Stimulated activated CD4-positive, alpha-beta T cell treated with anti-CD3 and anti-CD28 coated beads, Interleukin-1b, Interleukin-23, amount 100 ng/mL, for 1 hour (primary cell): ENCODE data around the gene APOL3.
A peak's percentile ranks its signal among the peaks of the same experiment; 100 is the strongest.
"Not testable (repeated sequence)": the region's sequence is repeated elsewhere in the genome, so short reads cannot be mapped to it uniquely, and the experiment has no call there.

Experiments
- DNase-seq, 2 donors: peaks; one replicate each; pipeline ENCODE4 v3.0.0-alpha.2; 2020; ENCODE audit warnings: low read depth in 2 of 2

Gene APOL3

GRCh38 chr22:36161793-36162126, 1.2 kb upstream of the APOL3 start:
- not testable (repeated sequence) for DNase-seq

DNA sequence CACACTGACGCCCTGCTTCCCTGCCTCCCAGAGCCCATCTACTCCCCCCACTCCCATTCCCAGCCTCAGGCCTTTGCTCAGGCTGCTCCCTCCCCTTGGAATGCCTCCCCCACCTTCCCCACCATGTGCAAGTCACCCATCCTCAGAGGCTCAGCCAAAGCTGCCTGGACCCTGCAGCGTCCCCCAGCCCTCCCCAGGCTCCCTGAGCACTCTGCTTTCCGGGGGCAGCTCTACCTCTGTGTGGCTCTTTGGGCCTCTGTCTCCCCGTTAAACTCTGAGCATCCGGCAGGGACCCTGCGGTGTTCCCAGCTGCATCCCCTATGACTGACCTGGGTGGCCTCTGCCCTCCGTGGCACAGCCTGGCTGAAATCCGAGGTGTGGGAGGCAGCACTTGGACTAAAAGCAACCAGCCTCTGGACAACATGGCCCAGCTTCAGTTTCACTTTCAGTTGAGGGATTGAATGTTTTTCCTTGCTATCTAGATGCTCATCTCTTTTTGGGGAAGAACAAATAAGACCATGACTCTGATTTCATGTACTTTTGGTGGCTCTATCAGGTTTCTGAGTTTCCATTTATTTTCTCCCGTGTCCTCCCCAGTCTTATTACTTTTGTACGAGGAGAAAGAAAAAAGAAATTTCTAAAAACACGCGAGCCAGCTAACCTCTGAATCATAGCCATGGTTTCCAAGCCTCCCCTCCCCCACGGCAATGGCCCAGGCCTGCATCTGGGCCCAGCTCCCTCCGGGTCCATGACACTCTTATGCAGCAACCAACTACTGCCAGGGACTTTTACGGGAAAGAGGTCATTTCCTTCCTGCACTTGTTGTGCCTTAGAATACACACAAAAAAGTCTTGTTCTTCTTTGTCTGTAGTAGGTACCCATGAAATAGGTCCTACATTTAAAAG, 3.8 kb downstream of the APOL3 start:
- peak in 1 of 2 donors; percentile 65 for DNase-seq

GRCh38 chr22:36156119-36156514, 4.4 kb downstream of the APOL3 start:
- no peak for DNase-seq

DNA sequence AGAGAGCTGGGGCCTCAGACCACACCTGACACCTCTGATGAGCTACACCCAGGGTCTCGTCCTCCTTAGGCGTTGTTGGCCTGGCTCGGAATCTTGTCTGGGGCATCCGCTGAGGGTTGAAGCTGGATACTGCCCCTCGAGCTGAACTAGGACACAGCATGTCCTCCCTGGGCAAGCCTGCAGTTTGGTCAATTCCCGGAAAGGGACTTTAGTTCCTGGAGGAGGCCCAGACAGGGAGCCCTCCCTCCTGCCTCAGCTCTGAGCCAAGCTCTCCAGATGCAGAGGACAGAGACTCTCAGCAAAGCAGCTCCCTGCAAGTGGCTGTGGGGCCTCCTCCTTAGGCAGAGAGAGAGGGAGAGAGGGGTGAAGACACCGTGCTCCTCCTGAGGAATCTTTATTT, 4.9 kb downstream of the APOL3 start:
- no peak for DNase-seq

DNA sequence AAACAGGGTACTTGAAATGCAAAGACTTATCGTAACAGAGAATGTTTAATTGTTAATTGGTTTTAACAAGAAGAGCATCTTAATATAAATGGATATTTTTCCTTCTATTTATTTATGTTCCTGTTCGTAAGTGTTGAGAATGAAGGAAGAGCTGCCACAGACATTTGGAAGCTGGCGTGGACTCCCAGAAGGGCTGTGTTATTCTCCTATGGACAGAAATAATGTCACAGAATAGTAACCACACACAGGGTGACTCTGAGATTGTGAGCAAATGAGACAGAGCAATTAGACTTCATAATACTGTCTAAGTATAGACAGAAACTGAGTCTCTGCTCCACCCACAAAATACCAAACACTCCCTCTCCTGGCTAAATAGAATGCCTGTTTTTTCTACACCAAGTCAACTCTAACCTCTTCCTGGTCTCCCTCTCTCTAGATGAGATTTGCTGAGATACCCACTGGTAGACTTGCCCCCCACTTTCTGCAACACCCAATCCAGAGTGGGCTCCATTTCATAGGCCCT, 6.1 kb downstream of the APOL3 start:
- DNase-seq, result no peak

DNA sequence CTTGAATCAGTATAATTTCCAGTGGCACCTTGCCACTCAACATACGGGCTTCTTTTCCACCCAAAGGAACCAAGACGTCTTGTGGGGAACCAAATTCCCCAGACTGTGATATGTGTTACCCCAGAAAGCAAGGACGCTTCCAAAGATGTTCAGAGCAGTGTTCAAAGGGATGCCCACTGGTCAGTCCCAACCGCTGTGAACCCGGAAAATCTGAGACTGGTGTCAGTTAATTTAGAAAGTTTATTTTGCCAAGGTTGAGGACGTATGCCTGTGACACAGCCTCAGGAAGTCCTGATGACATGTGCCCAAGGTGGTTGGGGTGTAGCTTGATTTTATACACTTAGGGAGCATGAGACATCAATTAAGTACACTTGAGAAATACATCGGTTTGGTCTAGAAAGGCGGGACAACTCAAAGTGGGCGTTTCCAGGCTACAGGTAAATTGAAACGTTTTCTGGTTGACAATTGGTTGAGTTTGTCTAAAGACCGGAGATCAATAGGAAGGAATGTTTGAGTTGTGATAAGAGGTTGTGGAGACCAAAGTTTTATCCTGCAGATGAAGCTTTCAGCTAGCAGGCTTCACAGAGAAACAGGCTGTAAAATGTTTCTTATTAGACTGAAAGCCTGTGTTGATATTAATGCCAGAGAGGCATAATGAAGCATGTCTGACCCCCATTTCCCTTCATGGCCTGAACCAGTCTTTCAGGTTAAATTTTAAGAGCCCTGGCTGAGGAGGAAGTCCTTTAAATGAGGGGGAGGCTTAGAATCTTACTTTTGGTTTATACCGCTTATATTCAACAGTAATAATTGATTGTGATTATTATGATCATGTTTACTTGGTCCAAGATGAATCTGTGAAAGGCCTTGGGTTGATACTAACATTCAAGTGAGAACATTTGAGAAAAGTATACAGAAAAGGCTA, 6.8 kb downstream of the APOL3 start:
- no peak for DNase-seq

DNA sequence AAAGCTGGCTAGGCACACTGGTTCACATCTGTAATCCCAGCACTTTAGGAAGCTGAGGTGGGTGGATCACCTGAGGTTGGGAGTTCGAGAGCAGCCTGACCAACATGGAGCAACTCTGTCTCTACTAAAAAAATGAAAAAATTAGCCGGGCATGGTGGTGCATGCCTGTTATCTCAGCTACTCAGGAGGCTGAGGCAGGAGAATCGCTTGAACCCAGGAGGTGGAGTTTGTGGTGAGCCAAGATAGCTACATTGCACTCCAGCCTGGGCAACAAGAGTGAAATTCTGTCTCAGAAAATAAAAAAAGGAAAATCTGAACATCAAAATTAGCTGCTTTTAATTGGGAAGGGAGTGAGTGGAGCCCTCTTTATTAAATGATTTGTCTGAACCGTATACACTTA, 7.7 kb downstream of the APOL3 start:
- not testable (repeated sequence) for DNase-seq

- DNase-seq, result no peak
These were observed 8.5 kb downstream of the APOL3 start for GRCh38 chr22:36152088-36152487.

DNA sequence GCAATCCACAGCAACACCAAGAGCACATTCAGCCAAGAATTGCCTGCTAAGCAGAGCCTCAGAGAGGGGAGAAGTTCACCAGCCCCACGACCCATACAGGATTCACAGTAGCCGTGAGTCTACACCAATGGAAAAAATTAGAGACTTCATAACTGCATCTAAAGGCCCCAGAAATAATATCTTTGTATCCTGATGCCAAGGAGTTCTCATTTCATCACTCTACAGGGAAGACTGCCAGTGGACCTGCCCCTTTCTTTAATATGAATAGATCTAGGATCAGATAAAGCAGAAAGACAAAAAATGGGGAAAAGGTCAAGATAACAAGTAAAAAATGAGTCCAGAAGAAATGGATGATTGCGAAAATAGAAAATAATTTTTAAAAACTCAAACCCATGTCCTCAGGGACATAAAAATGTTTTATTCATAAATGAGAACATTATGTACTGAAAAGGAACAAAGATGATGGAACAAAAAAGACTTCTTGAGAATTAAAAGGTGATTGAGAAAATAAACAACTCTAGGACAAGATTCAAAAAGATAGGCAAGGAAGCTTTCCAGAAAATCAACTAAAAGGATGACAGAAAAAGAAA, 9.5 kb downstream of the APOL3 start:
- DNase-seq, result no peak

- no peak for DNase-seq
These were observed 11.1 kb downstream of the APOL3 start for GRCh38 chr22:36149441-36149840.

GRCh38 chr22:36148411-36148810, 12.1 kb downstream of the APOL3 start:
- DNase-seq, result no peak

DNA sequence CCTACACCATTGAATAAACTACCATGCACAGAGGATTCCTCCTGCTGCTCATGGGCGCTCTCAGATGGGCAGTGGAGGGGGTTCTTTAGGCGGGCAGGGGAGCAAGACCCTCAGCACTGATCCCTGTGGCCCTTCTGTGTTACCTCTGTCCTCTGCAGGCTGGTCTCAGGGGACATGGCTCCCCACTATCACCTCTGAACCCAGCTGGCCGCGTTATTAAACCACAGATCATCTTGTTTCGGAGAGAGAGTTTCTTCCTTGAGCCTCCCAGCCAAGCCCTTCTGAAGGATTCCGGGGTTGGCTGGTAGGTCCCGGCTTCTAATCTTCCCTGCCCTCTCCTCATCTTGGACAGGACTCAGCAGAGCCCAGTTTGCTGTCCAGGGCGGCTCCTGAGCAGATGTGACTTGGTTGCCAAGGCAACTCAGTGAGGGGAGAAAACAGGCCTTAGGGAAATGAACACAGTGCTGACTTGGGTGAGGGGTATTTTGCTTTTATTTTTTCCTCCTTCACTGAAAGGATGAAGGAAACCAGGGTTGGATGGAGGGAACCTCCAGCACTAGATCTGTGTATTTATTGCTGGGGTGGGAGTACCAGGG, 13.3 kb downstream of the APOL3 start:
- no peak for DNase-seq

DNA sequence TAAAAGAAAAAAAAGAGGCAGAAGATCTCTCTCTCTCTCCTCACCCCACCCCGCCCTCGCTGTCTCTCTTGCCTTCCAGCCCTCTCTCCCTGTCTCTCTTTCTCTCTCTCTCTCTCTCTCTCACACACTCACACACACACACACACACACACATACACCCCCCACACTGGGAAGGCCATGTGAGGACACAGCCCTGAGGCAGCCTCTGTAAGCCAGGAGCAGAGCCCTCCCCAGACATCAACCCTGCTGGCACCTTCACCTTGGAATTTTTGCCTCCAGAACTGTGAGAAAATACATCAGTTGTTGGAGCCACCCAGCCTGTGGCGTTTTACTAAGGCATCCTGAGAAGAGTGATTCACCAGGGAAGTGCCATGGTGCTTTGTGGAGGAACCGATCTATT, 14.7 kb downstream of the APOL3 start:
- no peak for DNase-seq

- DNase-seq, result no peak
These were observed 15.5 kb downstream of the APOL3 start for GRCh38 chr22:36144886-36145541.

GRCh38 chr22:36143956-36144355, 16.6 kb downstream of the APOL3 start:
- no peak for DNase-seq

DNA sequence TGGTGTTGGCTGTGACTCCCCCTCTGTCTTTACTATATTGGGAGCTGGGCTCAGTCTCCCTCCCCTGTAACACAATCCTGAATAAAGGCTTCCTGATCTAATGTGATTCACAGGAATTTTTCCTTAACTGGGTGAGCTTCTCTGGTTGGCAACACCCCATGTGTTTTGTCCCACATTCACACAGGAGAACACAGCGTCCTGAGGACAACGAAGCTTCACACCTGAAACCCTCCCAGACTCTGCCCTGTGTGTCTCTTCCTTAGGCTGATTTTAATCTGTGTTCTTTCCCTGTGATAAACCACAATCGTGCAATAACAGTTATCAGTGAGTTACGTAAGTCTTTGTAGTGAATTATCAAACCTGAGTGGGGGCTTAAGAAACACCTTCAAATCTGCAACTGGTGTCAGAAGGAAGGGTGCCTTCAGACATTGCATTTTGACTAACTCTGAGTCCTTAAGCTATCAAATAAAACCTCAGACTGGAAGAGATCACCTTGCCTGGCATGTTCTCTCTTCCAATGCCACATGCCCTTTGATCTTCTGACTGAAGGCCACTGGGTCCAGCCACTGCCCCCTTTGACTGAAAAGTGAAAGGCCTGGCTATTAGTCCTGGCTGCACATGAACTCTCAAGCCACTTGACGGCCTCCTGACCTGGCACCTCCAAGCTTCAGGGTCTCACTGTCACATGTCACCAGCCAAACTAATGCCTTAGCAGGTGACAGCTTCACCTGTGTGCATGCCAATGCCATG, 17.3 kb downstream of the APOL3 start:
- DNase-seq, result no peak

- DNase-seq, result no peak
These were observed 19.1 kb downstream of the APOL3 start for GRCh38 chr22:36141481-36141880.

DNA sequence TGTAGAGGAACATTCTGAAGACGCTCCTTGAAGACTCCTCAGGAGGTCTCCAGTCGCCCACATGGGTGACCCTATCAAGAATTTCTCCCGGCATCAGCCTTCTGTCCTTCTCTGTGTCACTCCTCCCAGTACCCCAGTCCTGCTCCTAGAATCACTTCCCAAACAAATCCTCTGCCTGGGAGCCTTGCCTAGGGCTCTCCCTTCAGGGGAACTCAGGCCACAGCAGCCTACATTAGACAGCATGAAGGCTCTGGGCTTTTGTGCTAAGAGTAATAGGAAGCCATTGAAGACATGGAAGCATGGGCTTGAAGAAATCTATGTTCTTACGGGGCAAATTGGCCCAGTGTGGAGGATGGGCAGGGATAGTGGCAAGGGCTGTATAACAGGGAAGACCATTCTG, 21.8 kb downstream of the APOL3 start:
- DNase-seq, result not testable (repeated sequence)

GRCh38 chr22:36136988-36137387, 23.6 kb downstream of the APOL3 start:
- DNase-seq, result no peak

- no peak for DNase-seq
These were observed 24.1 kb downstream of the APOL3 start for GRCh38 chr22:36136475-36136874.
